ENCODE results near the gene NMT1.

GRCh38 chr17:45104907-45105624 lies 43.9 kb downstream of the NMT1 start:
- no peak; the same call in none of the 2 replicates for TF ChIP-seq CTCF (conservative IDR thresholded peaks at IDR 0.05; ENCODE audit: low read depth, low read length)
- TF ChIP-seq EZH2 (IDR thresholded peaks at IDR 0.05; ENCODE audit: low read length, unreplicated experiment), result no peak
- no peak for TF ChIP-seq EZH2phosphoT487 (IDR thresholded peaks at IDR 0.05; ENCODE audit: borderline replicate concordance, low read length)

Measured in PC-3 (cell line).